ENCODE results near the gene LRRC8E. TPM values are rescaled to one million over a fixed set of nuclear protein-coding genes. Genes with fewer than 3 reads are reported as not detected.

Gene LRRC8E
- total RNA-seq, 4 donors from 2014 or later, result 0.79 to 1.5 TPM; not detected in 2

DNA sequence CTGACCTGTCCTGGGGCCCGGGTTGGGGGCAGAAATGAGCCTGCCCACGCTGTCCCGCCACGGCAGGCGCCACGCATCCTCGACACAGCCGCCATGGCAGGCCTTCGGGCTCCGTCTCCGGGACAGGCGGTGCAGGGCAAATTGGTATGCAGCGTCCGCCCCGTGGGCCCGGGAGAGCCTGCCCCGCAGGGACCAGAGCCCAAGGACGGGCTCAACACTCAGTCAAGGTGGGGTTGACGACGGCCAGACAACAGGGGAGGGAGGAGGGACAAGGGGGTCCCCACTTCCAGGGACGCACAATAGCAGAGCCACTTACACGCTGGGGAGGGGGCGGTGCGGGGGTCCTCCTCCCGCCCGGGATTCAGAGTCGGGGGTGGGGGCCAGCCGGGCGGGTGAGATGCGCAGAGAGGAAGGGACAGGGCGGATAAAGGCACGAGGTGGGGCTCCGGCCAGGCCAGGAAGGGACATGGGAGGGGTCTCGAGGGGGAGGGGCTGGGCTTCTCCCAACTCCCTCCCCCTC is 36.4 kb downstream of the LRRC8E start:
- Histone ChIP-seq H3K9me3 (no peaks in the 10 kb centered on the region), H3K36me3 (peaks cover 0 to 10% (median 0%) of the 10 kb centered on the region in 4 donors), H3K27ac (peak overlapping the region; percentile 26 to 91 (median 83)), H3K27me3 (peaks cover under 1% of the 10 kb centered on the region), H3K4me3 (peak overlapping the region; percentile 29 to 57 (median 49)), H3K4me1 (peaks cover 44 to 65% (median 53%) of the 10 kb centered on the region in 4 donors)
- DNase-seq, result no peak
- TF ChIP-seq POLR2A (IDR thresholded peaks at IDR 0.05) (no peak), EP300 (IDR thresholded peaks at IDR 0.05; ENCODE audit: low read depth) (no peak), CTCF (IDR thresholded peaks at IDR 0.05) (no peak), POLR2AphosphoS5 (IDR thresholded peaks at IDR 0.05) (no peak)
- WGBS, 2 donors (ENCODE audit: low coverage in 1 of 2), result 38 to 42% methylated on average over 8 to 33 of the region's 34 CpGs
- in situ Hi-C loops (cut with MboI; ENCODE audit: low pct_ligation_motif_present in 1 of 4, low pct_unique_long_range_greater_than_20kb in 1 of 4, low sequenced_read_pairs in 3 of 4) (no loop called here), intact Hi-C loops (cut with DNase I; ENCODE audit: low total_unique reads) (no loop called here)

- in situ Hi-C loops (cut with MboI; ENCODE audit: low pct_ligation_motif_present in 1 of 4, low pct_unique_long_range_greater_than_20kb in 1 of 4, low sequenced_read_pairs in 3 of 4) (no loop called here), intact Hi-C loops (cut with DNase I; ENCODE audit: low total_unique reads) (no loop called here)
- Histone ChIP-seq H3K36me3 (peaks cover 0 to 10% (median 0%) of the 10 kb centered on the region in 4 donors), H3K4me1 (peaks cover 43 to 68% (median 52%) of the 10 kb centered on the region in 4 donors), H3K27ac (peak overlapping the region; percentile 26 to 91 (median 83)), H3K9me3 (no peaks in the 10 kb centered on the region), H3K4me3 (peak overlapping the region; percentile 29 to 57 (median 49)), H3K27me3 (no peaks in the 10 kb centered on the region)
- TF ChIP-seq CTCF (IDR thresholded peaks at IDR 0.05), result peak; percentile 42 to 90 (median 85)
- TF ChIP-seq EP300 (IDR thresholded peaks at IDR 0.05; ENCODE audit: low read depth), result no peak
- TF ChIP-seq POLR2A (IDR thresholded peaks at IDR 0.05), result no peak
- TF ChIP-seq POLR2AphosphoS5 (IDR thresholded peaks at IDR 0.05), result peak in 1 of 3 donors; percentile 10
- WGBS, 2 donors (ENCODE audit: low coverage in 1 of 2), result 1% methylated on average over 51 of the region's 98 CpGs; no CpG with 5 or more reads in 1 of the 2 donors
- DNase-seq, result peak; percentile 77
Observed at GRCh38 chr19:7925171-7925851, 37.0 kb downstream of the LRRC8E start.

DNA sequence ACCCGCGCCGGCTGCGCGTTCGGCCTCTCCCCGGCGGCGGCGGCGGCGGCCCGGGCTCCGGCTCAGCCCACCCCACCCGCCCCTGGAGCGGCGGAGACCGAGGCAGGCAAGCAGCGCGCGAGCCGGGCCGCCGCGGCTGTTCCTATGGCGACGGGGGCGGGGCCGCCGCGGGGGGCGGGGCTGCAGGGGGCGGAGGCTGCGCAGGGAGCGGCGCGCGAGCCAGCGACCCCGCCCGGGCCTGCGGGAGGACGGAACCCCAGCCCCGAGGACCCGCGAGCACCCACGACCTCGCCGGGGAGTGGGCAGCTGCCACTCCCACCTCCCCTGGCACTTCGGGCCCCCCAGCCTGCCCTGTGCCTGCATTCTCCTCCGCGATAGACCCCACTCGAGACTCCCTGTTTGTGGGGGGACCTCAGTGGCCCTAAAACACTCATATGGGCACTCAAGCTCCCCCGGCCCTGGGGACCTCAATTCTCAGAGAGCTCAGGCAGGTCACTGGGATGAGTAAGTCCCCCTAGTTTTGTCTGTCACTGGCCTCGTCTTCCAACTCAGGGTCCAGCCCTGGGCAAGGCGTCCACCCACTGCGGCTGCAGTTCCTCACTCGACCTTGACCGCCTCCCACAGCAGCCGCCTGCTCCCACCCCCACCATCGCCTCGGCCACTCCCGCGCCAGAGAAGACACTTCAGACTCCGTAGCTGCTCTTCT is 37.9 kb downstream of the LRRC8E start, which contains the start of gene CTXN1:
Gene CTXN1, minus strand, starts transcription at position 115 of the 706 bp plus-strand sequence. CDS start 597 bp downstream, outside the sequence.
- no peaks in the 10 kb centered on the region for H3K27me3 ChIP-seq
- TF ChIP-seq POLR2A (IDR thresholded peaks at IDR 0.05), result peak; percentile 22
- peak in 1 of 3 donors; percentile 34 for TF ChIP-seq POLR2AphosphoS5 (IDR thresholded peaks at IDR 0.05)
- TF ChIP-seq EP300 (IDR thresholded peaks at IDR 0.05; ENCODE audit: low read depth), result no peak
- TF ChIP-seq CTCF (IDR thresholded peaks at IDR 0.05), result peak in 2 of 5 experiments; percentile 10 to 35
- intact Hi-C loops (cut with DNase I; ENCODE audit: low total_unique reads) (no loop called here), in situ Hi-C loops (cut with MboI; ENCODE audit: low pct_ligation_motif_present in 1 of 4, low pct_unique_long_range_greater_than_20kb in 1 of 4, low sequenced_read_pairs in 3 of 4) (no loop called here)
- peak within 1 kb of the TSS; percentile 51 to 91 (median 83) for H3K27ac ChIP-seq
- peaks cover 41 to 64% (median 50%) of the 10 kb centered on the region in 4 donors for H3K4me1 ChIP-seq
- no peaks in the 10 kb centered on the region for H3K9me3 ChIP-seq
- H3K4me3 ChIP-seq, result peak within 1 kb of the TSS; percentile 29 to 57 (median 49)
- peaks cover 0 to 10% (median under 1%) of the 10 kb centered on the region in 4 donors for H3K36me3 ChIP-seq
- peak; percentile 81 for DNase-seq
- WGBS, 2 donors (ENCODE audit: low coverage in 1 of 2), result 37 to 50% methylated on average over 2 to 19 of the region's 65 CpGs
